NCI-H524 (cell line): ENCODE measurements around the gene CPZ.
"Not testable (repeated sequence)": the region's sequence is repeated elsewhere in the genome, so short reads cannot be mapped to it uniquely, and the experiment has no call there.

Experiments used
- DNase-seq, 2 experiments: peaks; one replicate each; lab custom pipeline; 2025; lab: John Stamatoyannopoulos, UW

Gene CPZ

GRCh38 chr4:8610858-8611616 is 18.5 kb downstream of the CPZ start:
- no peak for DNase-seq

- no peak for DNase-seq
Measured at GRCh38 chr4:8612646-8613045, 20.1 kb downstream of the CPZ start.

- DNase-seq = no peak
Measured at GRCh38 chr4:8613421-8614364, 21.1 kb downstream of the CPZ start.

DNA sequence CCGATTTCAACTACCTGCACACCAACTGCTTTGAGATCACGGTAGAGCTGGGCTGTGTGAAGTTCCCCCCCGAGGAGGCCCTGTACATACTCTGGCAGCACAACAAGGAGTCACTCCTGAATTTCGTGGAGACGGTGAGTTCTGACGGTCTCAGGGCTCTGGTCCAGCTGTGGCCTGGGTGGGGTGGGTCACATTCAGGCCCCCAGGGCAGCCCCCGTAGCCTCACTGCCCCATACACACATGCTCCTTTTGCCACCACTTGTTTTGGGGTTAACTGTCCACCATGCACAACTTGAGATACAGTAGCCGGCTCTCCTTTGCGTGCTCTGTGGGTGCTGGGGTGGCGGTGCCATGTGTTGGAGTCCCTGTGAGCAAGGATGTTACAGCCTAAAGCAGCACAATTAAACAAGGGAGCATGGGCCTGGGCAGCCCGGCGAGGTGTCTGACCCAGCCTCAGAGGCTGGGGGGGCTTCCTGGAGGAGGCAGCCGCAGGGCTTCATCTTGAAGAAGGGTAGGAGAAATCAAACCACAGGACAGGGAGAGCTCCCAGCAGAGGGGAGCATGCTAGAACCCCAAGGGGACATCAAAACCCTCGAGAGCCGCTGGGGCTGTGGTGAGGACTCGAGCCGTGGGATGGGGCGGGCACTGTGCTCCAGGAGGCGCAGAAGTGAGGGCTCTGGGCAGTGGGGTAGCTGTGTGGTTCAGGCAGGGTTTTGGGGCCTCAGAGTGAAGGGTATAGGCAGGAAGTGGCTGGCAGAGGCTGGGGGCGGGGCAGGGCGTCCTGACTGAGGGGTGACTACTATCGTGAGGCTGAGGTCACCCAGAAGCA is 22.0 kb downstream of the CPZ start:
- DNase-seq = no peak

DNA sequence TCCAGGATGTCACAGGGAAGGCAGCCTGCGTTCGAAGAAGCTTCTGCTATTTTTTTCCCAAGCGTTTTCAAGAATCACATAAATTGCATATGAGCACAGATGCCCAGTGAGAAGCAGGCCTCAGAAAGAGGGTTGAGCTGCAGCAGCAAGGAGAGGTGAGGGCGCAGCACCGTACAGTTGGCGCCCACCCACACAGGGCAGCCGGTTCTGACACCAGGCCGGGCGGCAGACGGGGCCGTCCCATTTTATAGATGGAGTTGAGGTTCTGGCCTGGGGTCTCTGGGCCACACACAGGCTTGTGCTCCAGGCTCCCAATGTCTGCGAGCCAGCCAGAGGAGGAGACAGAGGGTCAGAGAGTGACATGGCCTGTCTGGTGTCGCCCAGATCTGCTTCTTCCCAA is 22.8 kb downstream of the CPZ start:
- no peak for DNase-seq

GRCh38 chr4:8615921-8616787 is 23.6 kb downstream of the CPZ start:
- no peak for DNase-seq

GRCh38 chr4:8616831-8617230 is 24.3 kb downstream of the CPZ start:
- DNase-seq = no peak

GRCh38 chr4:8617486-8618040 is 25.0 kb downstream of the CPZ start:
- no peak for DNase-seq

DNA sequence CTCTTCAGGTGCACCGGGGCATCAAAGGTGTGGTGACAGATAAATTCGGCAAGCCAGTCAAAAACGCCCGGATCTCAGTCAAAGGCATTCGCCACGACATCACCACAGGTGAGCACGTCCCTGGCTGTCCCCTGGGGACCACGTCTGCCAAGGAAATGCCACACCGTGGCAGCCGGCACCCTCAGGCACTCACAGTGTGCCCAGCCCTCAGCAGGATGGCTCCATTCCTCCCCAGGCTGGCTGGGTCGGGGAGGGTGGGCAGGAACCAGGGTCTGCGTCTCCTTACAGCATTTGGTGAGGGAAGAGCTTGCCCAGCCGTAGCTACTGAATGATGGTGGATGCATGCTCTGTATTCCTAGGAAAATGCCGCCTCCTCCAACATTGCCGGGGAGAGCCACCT is 25.9 kb downstream of the CPZ start:
- DNase-seq = no peak

DNA sequence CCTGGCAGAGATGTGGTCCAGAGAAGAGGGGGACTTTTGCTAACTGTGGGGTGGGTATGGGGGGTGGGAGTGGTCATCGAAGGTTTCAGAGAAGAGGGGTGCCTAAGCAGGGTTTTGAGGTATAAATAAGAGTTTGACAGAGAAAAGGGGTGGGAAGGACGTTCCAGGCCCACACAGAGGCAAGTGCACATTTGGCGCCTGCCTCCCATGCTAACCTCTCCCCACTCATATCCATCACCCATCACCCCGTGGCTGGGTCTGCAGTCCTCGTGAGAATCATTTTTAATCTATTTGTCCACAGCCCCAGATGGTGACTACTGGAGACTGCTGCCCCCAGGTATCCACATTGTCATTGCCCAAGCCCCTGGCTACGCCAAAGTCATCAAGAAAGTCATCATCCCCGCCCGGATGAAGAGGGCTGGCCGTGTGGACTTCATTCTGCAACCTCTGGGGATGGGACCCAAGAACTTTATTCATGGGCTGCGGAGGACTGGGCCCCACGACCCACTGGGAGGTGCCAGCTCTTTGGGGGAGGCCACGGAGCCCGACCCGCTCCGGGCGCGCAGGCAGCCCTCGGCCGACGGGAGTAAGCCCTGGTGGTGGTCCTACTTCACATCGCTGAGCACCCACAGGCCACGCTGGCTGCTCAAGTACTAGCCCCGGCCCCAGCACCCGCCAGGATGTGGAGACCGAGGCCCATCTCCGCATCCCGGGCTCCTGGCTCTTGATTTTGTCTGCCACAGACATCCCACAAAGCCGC is 26.6 kb downstream of the CPZ start:
- no peak for DNase-seq

DNA sequence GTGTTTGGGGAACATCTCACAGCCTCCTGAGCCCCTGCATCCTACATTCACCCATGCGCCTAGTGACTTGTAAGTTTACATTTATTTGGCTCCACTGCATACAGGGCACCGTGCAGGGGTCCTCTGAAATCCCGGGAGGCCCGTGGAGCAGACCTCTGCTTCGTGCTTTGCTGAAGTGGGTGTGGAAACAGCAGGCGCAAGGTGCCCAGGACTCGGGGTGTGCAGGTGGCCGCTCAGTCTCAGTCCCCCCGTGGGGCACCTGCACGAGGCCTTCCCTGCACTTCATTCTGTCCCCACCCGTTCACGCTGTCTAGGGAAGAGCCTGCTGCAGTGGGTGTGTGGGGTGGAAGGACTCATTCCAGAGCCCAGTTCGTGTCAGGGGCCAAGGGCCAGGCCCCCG is 28.6 kb downstream of the CPZ start:
- not testable (repeated sequence) for DNase-seq

DNA sequence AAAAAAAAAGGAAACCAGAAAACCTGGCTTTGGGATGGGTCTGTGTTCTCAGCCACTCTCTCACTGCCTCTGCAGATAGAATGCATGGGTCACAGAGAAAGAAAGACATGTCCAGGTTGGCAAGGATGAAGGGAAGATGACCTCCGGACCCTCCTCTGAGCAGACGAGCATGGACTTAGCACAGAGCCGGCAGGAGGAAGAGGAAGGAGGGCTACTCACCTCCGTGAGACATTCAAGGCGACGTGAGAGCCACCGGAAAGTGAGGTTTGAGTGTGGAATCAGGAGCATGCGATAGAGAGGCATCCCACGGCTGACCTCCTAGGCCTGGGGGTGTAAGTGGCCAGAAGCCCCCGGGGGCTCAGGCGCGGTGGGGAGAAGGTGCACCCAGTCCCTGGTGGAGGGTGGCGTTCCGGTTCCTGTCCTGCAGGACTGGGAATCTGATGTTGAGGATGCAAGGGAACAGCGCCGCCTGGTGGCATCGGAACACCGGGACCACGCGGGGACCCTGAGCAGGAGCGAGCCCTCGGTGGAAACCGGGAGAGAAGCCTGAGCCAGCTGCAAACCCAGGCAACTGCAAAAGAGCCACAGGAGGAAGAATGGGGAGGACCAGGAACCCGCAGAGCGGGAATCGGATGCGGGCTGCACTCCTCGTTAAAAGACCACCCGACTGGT is 32.2 kb downstream of the CPZ start:
- DNase-seq = not testable (repeated sequence)

GRCh38 chr4:8630240-8630905 is 37.8 kb downstream of the CPZ start:
- DNase-seq = not testable (repeated sequence)

- DNase-seq = not testable (repeated sequence)
Measured at GRCh38 chr4:8631896-8632295, 39.3 kb downstream of the CPZ start.

- DNase-seq = not testable (repeated sequence)
Measured at GRCh38 chr4:8634773-8635172, 42.2 kb downstream of the CPZ start.

GRCh38 chr4:8635897-8636554 is 43.5 kb downstream of the CPZ start:
- DNase-seq = not testable (repeated sequence)

DNA sequence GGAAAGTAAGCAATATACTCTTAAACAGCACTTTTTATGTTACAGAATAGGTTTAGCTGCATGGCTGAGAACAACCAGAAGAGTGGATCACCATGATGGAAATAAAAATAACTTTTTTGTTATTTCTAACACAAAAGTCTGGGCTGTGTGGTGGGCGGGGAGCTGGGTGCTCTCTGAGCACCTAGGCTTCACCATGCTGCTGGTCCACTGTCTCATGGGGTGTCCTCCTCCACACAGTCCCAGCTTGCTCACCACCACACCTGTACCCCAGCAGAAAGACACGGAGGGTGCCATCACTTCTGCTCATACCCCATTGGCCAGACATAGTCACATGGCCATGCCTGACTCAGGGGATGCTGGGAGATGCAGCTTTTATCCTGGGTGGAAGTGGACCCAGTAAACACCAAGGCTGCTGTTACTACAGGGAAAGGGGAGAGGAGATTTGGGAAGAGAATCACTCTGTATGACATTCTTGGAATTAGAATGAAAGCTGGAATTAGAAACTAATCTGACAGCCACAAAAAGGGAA is 45.0 kb downstream of the CPZ start:
- no peak for DNase-seq

DNA sequence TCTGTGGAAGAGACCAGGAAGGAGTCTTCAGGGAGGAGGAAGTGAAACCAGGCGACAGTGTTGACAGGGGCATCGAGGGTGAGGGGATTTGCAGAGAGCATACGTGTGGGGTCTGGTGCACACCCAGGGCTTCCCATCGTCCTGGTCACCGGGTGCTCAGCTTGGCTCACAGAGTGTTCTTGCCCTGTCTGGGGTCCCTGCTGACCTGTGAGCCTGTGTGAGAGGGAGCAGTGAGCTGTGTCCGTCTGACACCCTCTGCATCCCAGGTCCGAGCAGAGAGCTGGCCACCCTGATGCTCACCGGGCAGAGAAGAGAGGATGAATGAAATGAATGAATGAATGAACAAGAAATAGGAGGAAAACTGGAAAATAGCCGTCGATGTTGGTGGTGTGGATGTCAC is 46.5 kb downstream of the CPZ start:
- DNase-seq = no peak
